ENCODE measurements around the gene ORM2.

ORM2 gene

DNA sequence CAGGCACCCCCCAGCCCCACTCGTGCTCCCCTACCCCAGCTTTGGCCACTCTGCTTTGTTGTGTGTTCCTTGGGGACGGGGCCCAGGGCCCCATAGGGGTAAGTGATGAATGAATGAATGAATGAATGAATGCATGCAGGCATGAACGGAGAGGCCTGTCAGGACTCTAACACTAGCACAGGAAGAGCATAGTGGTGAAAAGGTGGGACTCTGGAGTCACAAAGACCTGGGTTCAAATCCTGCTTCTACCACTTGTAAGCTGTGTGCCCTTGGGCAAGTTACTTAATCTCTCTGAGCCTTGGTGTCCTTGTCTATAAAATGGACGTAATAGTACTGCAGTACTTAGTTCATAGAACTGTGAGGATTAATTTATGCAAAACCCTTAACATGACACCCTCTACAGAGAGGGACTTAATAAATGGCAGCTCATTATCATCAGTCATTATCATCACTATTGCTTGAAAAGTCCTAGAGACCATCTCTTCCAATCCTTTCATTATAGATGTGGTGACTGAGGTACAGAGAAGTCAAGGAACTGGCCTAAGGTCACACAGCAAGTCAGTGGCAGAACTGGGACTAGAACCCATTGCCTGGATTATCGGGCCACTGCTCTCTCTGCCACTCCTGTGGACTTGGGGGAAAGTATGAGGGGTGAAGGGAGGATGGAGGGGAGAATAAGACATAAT lies 13.2 kb downstream of the ORM2 start:
- TF ChIP-seq, protein P1, sequence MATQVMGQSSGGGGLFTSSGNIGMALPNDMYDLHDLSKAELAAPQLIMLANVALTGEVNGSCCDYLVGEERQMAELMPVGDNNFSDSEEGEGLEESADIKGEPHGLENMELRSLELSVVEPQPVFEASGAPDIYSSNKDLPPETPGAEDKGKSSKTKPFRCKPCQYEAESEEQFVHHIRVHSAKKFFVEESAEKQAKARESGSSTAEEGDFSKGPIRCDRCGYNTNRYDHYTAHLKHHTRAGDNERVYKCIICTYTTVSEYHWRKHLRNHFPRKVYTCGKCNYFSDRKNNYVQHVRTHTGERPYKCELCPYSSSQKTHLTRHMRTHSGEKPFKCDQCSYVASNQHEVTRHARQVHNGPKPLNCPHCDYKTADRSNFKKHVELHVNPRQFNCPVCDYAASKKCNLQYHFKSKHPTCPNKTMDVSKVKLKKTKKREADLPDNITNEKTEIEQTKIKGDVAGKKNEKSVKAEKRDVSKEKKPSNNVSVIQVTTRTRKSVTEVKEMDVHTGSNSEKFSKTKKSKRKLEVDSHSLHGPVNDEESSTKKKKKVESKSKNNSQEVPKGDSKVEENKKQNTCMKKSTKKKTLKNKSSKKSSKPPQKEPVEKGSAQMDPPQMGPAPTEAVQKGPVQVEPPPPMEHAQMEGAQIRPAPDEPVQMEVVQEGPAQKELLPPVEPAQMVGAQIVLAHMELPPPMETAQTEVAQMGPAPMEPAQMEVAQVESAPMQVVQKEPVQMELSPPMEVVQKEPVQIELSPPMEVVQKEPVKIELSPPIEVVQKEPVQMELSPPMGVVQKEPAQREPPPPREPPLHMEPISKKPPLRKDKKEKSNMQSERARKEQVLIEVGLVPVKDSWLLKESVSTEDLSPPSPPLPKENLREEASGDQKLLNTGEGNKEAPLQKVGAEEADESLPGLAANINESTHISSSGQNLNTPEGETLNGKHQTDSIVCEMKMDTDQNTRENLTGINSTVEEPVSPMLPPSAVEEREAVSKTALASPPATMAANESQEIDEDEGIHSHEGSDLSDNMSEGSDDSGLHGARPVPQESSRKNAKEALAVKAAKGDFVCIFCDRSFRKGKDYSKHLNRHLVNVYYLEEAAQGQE (IDR thresholded peaks at IDR 0.05; ENCODE audit: insufficient read depth in 1 of 2, low read depth in 2 of 2, low read length in 2 of 2): no peak
- no peak for TF ChIP-seq POLR2AphosphoS5 (IDR thresholded peaks at IDR 0.05; ENCODE audit: low read depth, low read length)
- TF ChIP-seq FOXP2 (optimal IDR thresholded peaks at IDR 0.05; ENCODE audit: borderline replicate concordance, extremely low read depth, extremely low read length, insufficient read depth): no peak
- no peak for TF ChIP-seq SIN3A (IDR thresholded peaks at IDR 0.05; ENCODE audit: borderline replicate concordance, insufficient read depth, low read length)
- no peak for TF ChIP-seq TAF1 (IDR thresholded peaks at IDR 0.05; ENCODE audit: borderline replicate concordance, insufficient read depth, low read length)

DNA sequence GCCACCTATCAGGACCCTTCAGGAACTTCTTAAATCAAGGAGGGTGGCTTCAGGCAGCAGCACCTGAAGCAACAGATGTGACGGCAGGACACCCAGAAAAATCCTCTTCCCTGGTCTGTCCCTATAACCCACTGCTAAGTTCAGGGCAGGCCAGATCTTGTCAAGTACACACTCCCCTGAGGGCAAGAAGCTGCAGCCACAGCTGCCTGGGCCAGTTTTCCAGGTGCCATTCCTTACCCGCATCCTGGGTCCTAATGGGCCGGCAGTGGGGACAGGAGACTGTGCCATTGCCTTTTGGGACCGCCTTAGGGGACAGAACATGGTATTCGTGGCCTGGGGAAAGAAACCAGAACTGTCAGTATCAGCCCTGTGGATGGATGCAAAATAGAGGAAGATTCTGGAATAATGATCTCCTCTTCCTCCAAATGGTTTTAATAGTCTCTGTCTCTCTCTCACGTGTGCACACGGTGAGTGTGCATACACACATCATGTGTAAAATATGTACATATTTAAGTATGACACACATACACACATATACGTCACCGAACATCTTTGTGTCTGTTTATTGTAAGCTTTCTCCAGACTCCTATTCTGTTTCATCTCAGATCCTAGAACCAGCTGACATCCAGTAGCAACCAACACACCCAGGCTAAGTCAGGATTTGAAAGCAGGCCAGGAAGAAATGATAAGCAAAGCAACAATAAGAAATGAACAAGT lies 14.0 kb downstream of the ORM2 start:
- TF ChIP-seq, protein P1 (IDR thresholded peaks at IDR 0.05; ENCODE audit: insufficient read depth in 1 of 2, low read depth in 2 of 2, low read length in 2 of 2): no peak
- no peak for TF ChIP-seq TAF1 (IDR thresholded peaks at IDR 0.05; ENCODE audit: borderline replicate concordance, insufficient read depth, low read length)
- no peak for TF ChIP-seq FOXP2 (optimal IDR thresholded peaks at IDR 0.05; ENCODE audit: borderline replicate concordance, extremely low read depth, extremely low read length, insufficient read depth)
- no peak for TF ChIP-seq SIN3A (IDR thresholded peaks at IDR 0.05; ENCODE audit: borderline replicate concordance, insufficient read depth, low read length)
- TF ChIP-seq POLR2AphosphoS5 (IDR thresholded peaks at IDR 0.05; ENCODE audit: low read depth, low read length): no peak

DNA sequence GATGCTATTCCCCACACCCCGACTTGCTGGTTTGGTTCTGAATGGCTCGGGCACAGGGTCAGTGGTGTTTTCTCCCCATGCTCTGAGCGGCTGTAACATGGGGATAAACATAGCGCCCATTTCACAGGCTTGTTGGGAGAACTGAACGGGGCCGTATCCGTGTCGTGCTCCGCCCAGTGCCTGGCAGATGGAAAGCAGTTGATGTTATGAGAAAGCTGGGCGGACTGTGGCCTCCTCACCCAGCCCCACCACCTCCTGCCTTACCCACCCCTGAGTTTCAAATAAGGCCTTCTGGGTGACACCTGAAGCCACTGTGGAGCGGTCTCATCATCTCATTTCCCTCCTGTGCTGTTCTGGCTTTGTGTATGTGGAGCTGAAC lies 14.5 kb downstream of the ORM2 start:
- TF ChIP-seq POLR2AphosphoS5 (IDR thresholded peaks at IDR 0.05; ENCODE audit: low read depth, low read length) (no peak), TAF1 (IDR thresholded peaks at IDR 0.05; ENCODE audit: borderline replicate concordance, insufficient read depth, low read length) (no peak), FOXP2 (optimal IDR thresholded peaks at IDR 0.05; ENCODE audit: borderline replicate concordance, extremely low read depth, extremely low read length, insufficient read depth) (no peak), SIN3A (IDR thresholded peaks at IDR 0.05; ENCODE audit: borderline replicate concordance, insufficient read depth, low read length) (no peak)
- TF ChIP-seq, protein P1 (IDR thresholded peaks at IDR 0.05; ENCODE audit: insufficient read depth in 1 of 2, low read depth in 2 of 2, low read length in 2 of 2): no peak

DNA sequence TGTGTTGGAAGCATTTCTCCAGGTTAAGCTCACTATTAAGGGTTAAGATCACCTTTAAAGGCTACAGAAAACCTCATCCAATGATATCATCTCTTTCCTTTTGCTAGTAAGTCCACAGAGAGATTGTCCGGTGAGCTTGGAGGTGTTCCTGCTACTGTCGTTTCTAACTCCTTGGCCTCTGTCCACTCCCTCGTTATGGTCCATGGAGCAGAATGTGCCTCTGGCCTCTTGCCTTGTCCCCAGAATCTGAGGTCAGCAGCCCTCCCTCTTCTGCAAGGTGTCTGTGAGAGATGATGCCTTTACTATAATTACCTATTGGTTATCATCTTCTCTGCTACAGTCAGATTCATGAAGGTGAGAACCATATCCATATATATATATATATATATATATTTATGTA lies 15.0 kb downstream of the ORM2 start:
- TF ChIP-seq TAF1 (IDR thresholded peaks at IDR 0.05; ENCODE audit: borderline replicate concordance, insufficient read depth, low read length) (no peak), SIN3A (IDR thresholded peaks at IDR 0.05; ENCODE audit: borderline replicate concordance, insufficient read depth, low read length) (no peak), POLR2AphosphoS5 (IDR thresholded peaks at IDR 0.05; ENCODE audit: low read depth, low read length) (no peak)
- TF ChIP-seq, protein P1 (IDR thresholded peaks at IDR 0.05; ENCODE audit: insufficient read depth in 1 of 2, low read depth in 2 of 2, low read length in 2 of 2): no peak

Data from PFSK-1 (cell line).